Activated naive CD4-positive, alpha-beta T cell treated with anti-CD3 and anti-CD28 coated beads, Interleukin-2, amount 50 U/mL, for 24 hours (primary cell): Measurements from ENCODE around the gene DNPH1.

Experiments used
- H3K27ac Mint-ChIP-seq: one replicate; pipeline ENCODE4 v1.8.0; 2021; ENCODE audit warnings: mild to moderate bottlenecking, mixed read lengths
- H3K27me3 Mint-ChIP-seq: one replicate; pipeline ENCODE4 v1.8.0; 2021; ENCODE audit warnings: mixed read lengths
- H3K36me3 Mint-ChIP-seq: one replicate; pipeline ENCODE4 v1.8.0; 2021; ENCODE audit warnings: mixed read lengths
- H3K4me1 Mint-ChIP-seq: one replicate; pipeline ENCODE4 v1.8.0; 2021; ENCODE audit warnings: mixed read lengths
- H3K4me3 Mint-ChIP-seq: one replicate; pipeline ENCODE4 v1.8.0; 2021; ENCODE audit warnings: mild to moderate bottlenecking, mixed read lengths
- H3K9me3 Mint-ChIP-seq: one replicate; pipeline ENCODE4 v1.8.0; 2021; ENCODE audit warnings: mixed read lengths

The DNPH1 gene

GRCh38 chr6:43256670-43257366, 27.5 kb upstream of the DNPH1 start:
- no peak overlapping the region for H3K4me3 Mint-ChIP-seq
- H3K36me3 Mint-ChIP-seq: no peaks in the 10 kb centered on the region
- H3K4me1 Mint-ChIP-seq: no peaks in the 10 kb centered on the region
- peaks cover 3% of the 10 kb centered on the region for H3K27me3 Mint-ChIP-seq
- no peaks in the 10 kb centered on the region for H3K9me3 Mint-ChIP-seq
- no peak overlapping the region for H3K27ac Mint-ChIP-seq

GRCh38 chr6:43255408-43256054, 26.2 kb upstream of the DNPH1 start:
- Mint-ChIP-seq H3K4me3 (no peak overlapping the region), H3K27me3 (peaks cover 12% of the 10 kb centered on the region), H3K9me3 (no peaks in the 10 kb centered on the region), H3K4me1 (peaks cover 10% of the 10 kb centered on the region), H3K36me3 (no peaks in the 10 kb centered on the region), H3K27ac (no peak overlapping the region)

GRCh38 chr6:43254846-43255245, 25.6 kb upstream of the DNPH1 start:
- Mint-ChIP-seq H3K4me3 (no peak overlapping the region), H3K36me3 (no peaks in the 10 kb centered on the region), H3K27me3 (peaks cover 12% of the 10 kb centered on the region), H3K4me1 (peaks cover 10% of the 10 kb centered on the region), H3K27ac (no peak overlapping the region), H3K9me3 (no peaks in the 10 kb centered on the region)

- no peaks in the 10 kb centered on the region for H3K36me3 Mint-ChIP-seq
- H3K27me3 Mint-ChIP-seq: peaks cover 12% of the 10 kb centered on the region
- H3K4me1 Mint-ChIP-seq: peaks cover 10% of the 10 kb centered on the region
- no peak overlapping the region for H3K27ac Mint-ChIP-seq
- H3K9me3 Mint-ChIP-seq: no peaks in the 10 kb centered on the region
- H3K4me3 Mint-ChIP-seq: no peak overlapping the region
These were observed 25.0 kb upstream of the DNPH1 start for GRCh38 chr6:43254138-43254817.

GRCh38 chr6:43253401-43253800, 24.1 kb upstream of the DNPH1 start:
- peaks cover 12% of the 10 kb centered on the region for H3K27me3 Mint-ChIP-seq
- H3K4me1 Mint-ChIP-seq: peaks cover 10% of the 10 kb centered on the region
- no peak overlapping the region for H3K27ac Mint-ChIP-seq
- no peak overlapping the region for H3K4me3 Mint-ChIP-seq
- no peaks in the 10 kb centered on the region for H3K9me3 Mint-ChIP-seq
- H3K36me3 Mint-ChIP-seq: no peaks in the 10 kb centered on the region

- no peaks in the 10 kb centered on the region for H3K36me3 Mint-ChIP-seq
- H3K27me3 Mint-ChIP-seq: peaks cover 12% of the 10 kb centered on the region
- H3K4me1 Mint-ChIP-seq: peaks cover 24% of the 10 kb centered on the region
- no peaks in the 10 kb centered on the region for H3K9me3 Mint-ChIP-seq
- H3K4me3 Mint-ChIP-seq: no peak overlapping the region
- peak overlapping the region; percentile 61 for H3K27ac Mint-ChIP-seq
These were observed 21.7 kb upstream of the DNPH1 start for GRCh38 chr6:43250992-43251373.

GRCh38 chr6:43248791-43249190, 19.5 kb upstream of the DNPH1 start:
- H3K36me3 Mint-ChIP-seq: no peaks in the 10 kb centered on the region
- H3K9me3 Mint-ChIP-seq: no peaks in the 10 kb centered on the region
- H3K27ac Mint-ChIP-seq: no peak overlapping the region
- H3K4me3 Mint-ChIP-seq: no peak overlapping the region
- peaks cover 24% of the 10 kb centered on the region for H3K4me1 Mint-ChIP-seq
- peaks cover 9% of the 10 kb centered on the region for H3K27me3 Mint-ChIP-seq

- Mint-ChIP-seq H3K27ac (no peak overlapping the region), H3K4me3 (peak overlapping the region; percentile 88), H3K27me3 (peaks cover 9% of the 10 kb centered on the region), H3K9me3 (no peaks in the 10 kb centered on the region), H3K4me1 (peaks cover 24% of the 10 kb centered on the region), H3K36me3 (no peaks in the 10 kb centered on the region)
These were observed 18.8 kb upstream of the DNPH1 start for GRCh38 chr6:43248101-43248500.

- H3K27me3 Mint-ChIP-seq: peaks cover 9% of the 10 kb centered on the region
- H3K36me3 Mint-ChIP-seq: no peaks in the 10 kb centered on the region
- peak overlapping the region; percentile 88 for H3K4me3 Mint-ChIP-seq
- no peaks in the 10 kb centered on the region for H3K9me3 Mint-ChIP-seq
- H3K27ac Mint-ChIP-seq: peak overlapping the region; percentile 68
- peaks cover 24% of the 10 kb centered on the region for H3K4me1 Mint-ChIP-seq
These were observed 18.1 kb upstream of the DNPH1 start for GRCh38 chr6:43247114-43247999.

GRCh38 chr6:43246301-43247113, 17.2 kb upstream of the DNPH1 start:
- H3K4me1 Mint-ChIP-seq: peaks cover 21% of the 10 kb centered on the region
- peaks cover 11% of the 10 kb centered on the region for H3K27me3 Mint-ChIP-seq
- no peak overlapping the region for H3K27ac Mint-ChIP-seq
- H3K4me3 Mint-ChIP-seq: peak overlapping the region; percentile 88
- no peaks in the 10 kb centered on the region for H3K9me3 Mint-ChIP-seq
- no peaks in the 10 kb centered on the region for H3K36me3 Mint-ChIP-seq

GRCh38 chr6:43243664-43244321, 14.5 kb upstream of the DNPH1 start:
- H3K4me3 Mint-ChIP-seq: no peak overlapping the region
- peaks cover 15% of the 10 kb centered on the region for H3K27me3 Mint-ChIP-seq
- H3K9me3 Mint-ChIP-seq: peaks cover 5% of the 10 kb centered on the region
- no peak overlapping the region for H3K27ac Mint-ChIP-seq
- H3K4me1 Mint-ChIP-seq: peaks cover 14% of the 10 kb centered on the region
- peaks cover 4% of the 10 kb centered on the region for H3K36me3 Mint-ChIP-seq

- peaks cover 4% of the 10 kb centered on the region for H3K36me3 Mint-ChIP-seq
- H3K4me3 Mint-ChIP-seq: no peak within 1 kb of the TSS
- peaks cover 14% of the 10 kb centered on the region for H3K4me1 Mint-ChIP-seq
- peaks cover 17% of the 10 kb centered on the region for H3K27me3 Mint-ChIP-seq
- peaks cover 5% of the 10 kb centered on the region for H3K9me3 Mint-ChIP-seq
- no peak within 1 kb of the TSS for H3K27ac Mint-ChIP-seq
These were observed 13.8 kb upstream of the DNPH1 start, which contains the start of gene TTBK1 for GRCh38 chr6:43242908-43243663. Gene TTBK1, plus strand, starts transcription at chr6:43243481. Its CDS starts 3,180 bp downstream, at chr6:43246661.

GRCh38 chr6:43241446-43241845, 12.2 kb upstream of the DNPH1 start:
- Mint-ChIP-seq H3K9me3 (peaks cover 5% of the 10 kb centered on the region), H3K36me3 (peaks cover 4% of the 10 kb centered on the region), H3K27me3 (peaks cover 21% of the 10 kb centered on the region), H3K4me1 (peaks cover 1% of the 10 kb centered on the region), H3K4me3 (no peak overlapping the region), H3K27ac (no peak overlapping the region)

GRCh38 chr6:43240950-43241349, 11.7 kb upstream of the DNPH1 start:
- no peaks in the 10 kb centered on the region for H3K4me1 Mint-ChIP-seq
- H3K4me3 Mint-ChIP-seq: no peak overlapping the region
- H3K27ac Mint-ChIP-seq: no peak overlapping the region
- H3K27me3 Mint-ChIP-seq: peaks cover 21% of the 10 kb centered on the region
- peaks cover 5% of the 10 kb centered on the region for H3K9me3 Mint-ChIP-seq
- H3K36me3 Mint-ChIP-seq: peaks cover 4% of the 10 kb centered on the region
